ENCODE results near the gene SLC66A1. TPM values are rescaled to one million over a fixed set of nuclear protein-coding genes. Genes with fewer than 3 reads are reported as not detected.

SLC66A1 gene
- total and polyA plus RNA-seq, 4 donors, result 4.0 to 15.2 (median 10.6) TPM

GRCh38 chr1:19357299-19357986, 45.3 kb downstream of the SLC66A1 start:
- DNase-seq, result peak in 1 of 2 donors; percentile 24
- peaks cover 0 to 13% of the 10 kb centered on the region in 2 donors for H3K36me3 ChIP-seq (ENCODE audit: control insufficient read depth in 1 of 2, insufficient read depth in 2 of 2, low read length in 1 of 2)
- intact Hi-C loops (cut with DNase I), result no loop called here

GRCh38 chr1:19358710-19359109, 46.6 kb downstream of the SLC66A1 start:
- DNase-seq (no peak), ATAC-seq (ENCODE audit: low FRiP score) (no peak)
- Histone ChIP-seq H3K4me1 (ENCODE audit: control insufficient read depth in 1 of 2, insufficient read depth in 2 of 2, low read length in 2 of 2) (no peaks in the 10 kb centered on the region), H3K4me3 (ENCODE audit: low read length in 2 of 2) (no peak overlapping the region), H3K9me3 (ENCODE audit: control insufficient read depth, low read length) (no peaks in the 10 kb centered on the region), H3K27me3 (ENCODE audit: control insufficient read depth in 1 of 2, insufficient read depth in 2 of 2, low read length in 1 of 2) (no peaks in the 10 kb centered on the region), H3K27ac (ENCODE audit: low read depth in 1 of 2, low read length in 2 of 2) (no peak overlapping the region), H3K36me3 (ENCODE audit: control insufficient read depth in 1 of 2, insufficient read depth in 2 of 2, low read length in 1 of 2) (peaks cover 0 to 12% of the 10 kb centered on the region in 2 donors)
- 87 to 89% methylated on average over 8 of the region's 8 CpGs for WGBS, 2 donors
- intact Hi-C loops (cut with DNase I), result no loop called here

More at GRCh38 chr1:19357299-19357986, 45.3 kb downstream of the SLC66A1 start:
- no peak overlapping the region for H3K4me3 ChIP-seq (ENCODE audit: low read length in 2 of 2)
- WGBS, 2 donors, result 83 to 85% methylated on average over 13 of the region's 13 CpGs
- ATAC-seq (ENCODE audit: low FRiP score), result no peak
- no peak overlapping the region for H3K27ac ChIP-seq (ENCODE audit: low read depth in 1 of 2, low read length in 2 of 2)
- H3K9me3 ChIP-seq (ENCODE audit: control insufficient read depth, low read length), result no peaks in the 10 kb centered on the region
- no peaks in the 10 kb centered on the region for H3K27me3 ChIP-seq (ENCODE audit: control insufficient read depth in 1 of 2, insufficient read depth in 2 of 2, low read length in 1 of 2)
- H3K4me1 ChIP-seq (ENCODE audit: control insufficient read depth in 1 of 2, insufficient read depth in 2 of 2, low read length in 2 of 2), result no peaks in the 10 kb centered on the region

GRCh38 chr1:19359357-19359756, 47.2 kb downstream of the SLC66A1 start:
- intact Hi-C loops (cut with DNase I), result no loop called here
- Histone ChIP-seq H3K9me3 (ENCODE audit: control insufficient read depth, low read length) (no peaks in the 10 kb centered on the region), H3K4me1 (ENCODE audit: control insufficient read depth in 1 of 2, insufficient read depth in 2 of 2, low read length in 2 of 2) (no peaks in the 10 kb centered on the region), H3K4me3 (ENCODE audit: low read length in 2 of 2) (no peak overlapping the region), H3K27ac (ENCODE audit: low read depth in 1 of 2, low read length in 2 of 2) (no peak overlapping the region), H3K36me3 (ENCODE audit: control insufficient read depth in 1 of 2, insufficient read depth in 2 of 2, low read length in 1 of 2) (peaks cover 0 to 11% of the 10 kb centered on the region in 2 donors), H3K27me3 (ENCODE audit: control insufficient read depth in 1 of 2, insufficient read depth in 2 of 2, low read length in 1 of 2) (no peaks in the 10 kb centered on the region)
- ATAC-seq (ENCODE audit: low FRiP score) (no peak), DNase-seq (peak in 1 of 2 donors; percentile 40)
- 86 to 91% methylated on average over 11 of the region's 11 CpGs for WGBS, 2 donors

GRCh38 chr1:19360016-19360415, 47.9 kb downstream of the SLC66A1 start:
- no peaks in the 10 kb centered on the region for H3K9me3 ChIP-seq (ENCODE audit: control insufficient read depth, low read length)
- 44 to 51% methylated on average over 6 of the region's 6 CpGs for WGBS, 2 donors
- H3K36me3 ChIP-seq (ENCODE audit: control insufficient read depth in 1 of 2, insufficient read depth in 2 of 2, low read length in 1 of 2), result peaks cover 0 to 8% of the 10 kb centered on the region in 2 donors
- intact Hi-C loops (cut with DNase I), result no loop called here
- H3K27ac ChIP-seq (ENCODE audit: low read depth in 1 of 2, low read length in 2 of 2), result no peak overlapping the region
- H3K4me1 ChIP-seq (ENCODE audit: control insufficient read depth in 1 of 2, insufficient read depth in 2 of 2, low read length in 2 of 2), result no peaks in the 10 kb centered on the region
- ATAC-seq (ENCODE audit: low FRiP score) (no peak), DNase-seq (no peak)
- no peaks in the 10 kb centered on the region for H3K27me3 ChIP-seq (ENCODE audit: control insufficient read depth in 1 of 2, insufficient read depth in 2 of 2, low read length in 1 of 2)
- H3K4me3 ChIP-seq (ENCODE audit: low read length in 2 of 2), result no peak overlapping the region

- Histone ChIP-seq H3K4me1 (ENCODE audit: control insufficient read depth in 1 of 2, insufficient read depth in 2 of 2, low read length in 2 of 2) (no peaks in the 10 kb centered on the region), H3K9me3 (ENCODE audit: control insufficient read depth, low read length) (no peaks in the 10 kb centered on the region), H3K27me3 (ENCODE audit: control insufficient read depth in 1 of 2, insufficient read depth in 2 of 2, low read length in 1 of 2) (no peaks in the 10 kb centered on the region), H3K4me3 (ENCODE audit: low read length in 2 of 2) (no peak overlapping the region), H3K36me3 (ENCODE audit: control insufficient read depth in 1 of 2, insufficient read depth in 2 of 2, low read length in 1 of 2) (peaks cover 0 to 8% of the 10 kb centered on the region in 2 donors), H3K27ac (ENCODE audit: low read depth in 1 of 2, low read length in 2 of 2) (no peak overlapping the region)
- 77 to 80% methylated on average over 11 of the region's 11 CpGs for WGBS, 2 donors
- ATAC-seq (ENCODE audit: low FRiP score), result no peak
- intact Hi-C loops (cut with DNase I), result no loop called here
- no peak for DNase-seq
Observed at GRCh38 chr1:19360432-19360831, 48.3 kb downstream of the SLC66A1 start.

- H3K36me3 ChIP-seq (ENCODE audit: control insufficient read depth in 1 of 2, insufficient read depth in 2 of 2, low read length in 1 of 2), result peaks cover 0 to 5% of the 10 kb centered on the region in 2 donors
- no peak overlapping the region for H3K27ac ChIP-seq (ENCODE audit: low read depth in 1 of 2, low read length in 2 of 2)
- WGBS, 2 donors, result 80 to 85% methylated on average over 18 of the region's 18 CpGs
- no peaks in the 10 kb centered on the region for H3K4me1 ChIP-seq (ENCODE audit: control insufficient read depth in 1 of 2, insufficient read depth in 2 of 2, low read length in 2 of 2)
- H3K9me3 ChIP-seq (ENCODE audit: control insufficient read depth, low read length), result no peaks in the 10 kb centered on the region
- intact Hi-C loops (cut with DNase I), result no loop called here
- DNase-seq (no peak), ATAC-seq (ENCODE audit: low FRiP score) (no peak)
- no peaks in the 10 kb centered on the region for H3K27me3 ChIP-seq (ENCODE audit: control insufficient read depth in 1 of 2, insufficient read depth in 2 of 2, low read length in 1 of 2)
- no peak overlapping the region for H3K4me3 ChIP-seq (ENCODE audit: low read length in 2 of 2)
Observed at GRCh38 chr1:19360843-19361610, 48.9 kb downstream of the SLC66A1 start.

- DNase-seq (no peak), ATAC-seq (ENCODE audit: low FRiP score) (peak; percentile 5)
- 69 to 74% methylated on average over 8 of the region's 8 CpGs for WGBS, 2 donors
- Histone ChIP-seq H3K9me3 (ENCODE audit: control insufficient read depth, low read length) (no peaks in the 10 kb centered on the region), H3K27me3 (ENCODE audit: control insufficient read depth in 1 of 2, insufficient read depth in 2 of 2, low read length in 1 of 2) (no peaks in the 10 kb centered on the region), H3K4me3 (ENCODE audit: low read length in 2 of 2) (no peak overlapping the region), H3K27ac (ENCODE audit: low read depth in 1 of 2, low read length in 2 of 2) (no peak overlapping the region), H3K4me1 (ENCODE audit: control insufficient read depth in 1 of 2, insufficient read depth in 2 of 2, low read length in 2 of 2) (no peaks in the 10 kb centered on the region), H3K36me3 (ENCODE audit: control insufficient read depth in 1 of 2, insufficient read depth in 2 of 2, low read length in 1 of 2) (no peaks in the 10 kb centered on the region)
- intact Hi-C loops (cut with DNase I), result no loop called here
Observed at GRCh38 chr1:19361611-19362147, 49.6 kb downstream of the SLC66A1 start.

GRCh38 chr1:19363536-19364152, 51.5 kb downstream of the SLC66A1 start:
- intact Hi-C loops (cut with DNase I), result no loop called here
- H3K4me1 ChIP-seq (ENCODE audit: control insufficient read depth in 1 of 2, insufficient read depth in 2 of 2, low read length in 2 of 2), result no peaks in the 10 kb centered on the region
- H3K27me3 ChIP-seq (ENCODE audit: control insufficient read depth in 1 of 2, insufficient read depth in 2 of 2, low read length in 1 of 2), result no peaks in the 10 kb centered on the region
- no peaks in the 10 kb centered on the region for H3K9me3 ChIP-seq (ENCODE audit: control insufficient read depth, low read length)
- no peaks in the 10 kb centered on the region for H3K36me3 ChIP-seq (ENCODE audit: control insufficient read depth in 1 of 2, insufficient read depth in 2 of 2, low read length in 1 of 2)
- ATAC-seq (ENCODE audit: low FRiP score) (no peak), DNase-seq (no peak)
- WGBS, 2 donors, result 70 to 74% methylated on average over 8 of the region's 8 CpGs
- no peak overlapping the region for H3K27ac ChIP-seq (ENCODE audit: low read depth in 1 of 2, low read length in 2 of 2)
- no peak overlapping the region for H3K4me3 ChIP-seq (ENCODE audit: low read length in 2 of 2)
